ENCODE data around the gene SLC37A3.
"Not testable (repeated sequence)": the region's sequence is repeated elsewhere in the genome, so short reads cannot be mapped to it uniquely, and the experiment has no call there.

The SLC37A3 gene

GRCh38 chr7:140345426-140345825 lies 52.9 kb downstream of the SLC37A3 start:
- no peak for DNase-seq

DNA sequence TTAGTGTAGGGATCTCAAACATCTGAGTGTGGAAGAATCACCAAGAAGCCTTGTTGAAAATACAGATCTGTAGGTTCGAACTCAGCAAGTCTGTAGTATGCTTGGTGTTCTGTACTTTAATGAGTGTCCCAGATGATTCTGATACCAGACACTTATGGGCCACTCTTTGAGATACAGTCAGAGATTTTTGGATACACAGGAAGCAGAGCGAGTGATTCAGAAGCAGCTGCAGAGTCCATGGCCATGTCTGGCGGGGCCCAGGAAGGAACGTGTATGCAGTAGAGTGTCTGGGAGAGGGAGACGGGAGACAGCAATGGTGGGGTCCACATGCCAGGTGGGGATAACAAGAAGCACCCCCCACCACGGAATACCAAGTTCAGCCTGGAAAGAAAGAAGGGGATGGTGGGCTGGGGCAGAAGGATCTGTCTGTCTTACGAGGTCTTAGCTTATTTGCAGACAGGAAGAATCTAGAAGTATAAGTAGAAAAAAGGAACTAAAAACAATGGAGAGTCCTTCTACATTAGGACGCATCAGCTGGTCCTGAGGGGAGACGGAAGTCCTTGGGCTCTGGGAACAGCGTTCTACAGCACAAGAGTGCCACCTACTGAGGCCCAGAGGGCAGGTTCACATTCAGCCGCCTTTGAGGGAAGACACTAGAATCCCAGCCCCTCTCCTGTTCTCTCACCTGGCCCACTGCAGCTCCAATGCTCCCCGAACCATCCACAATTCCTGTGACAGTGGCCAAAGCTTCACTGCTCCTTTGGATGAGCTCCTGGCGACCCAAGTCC lies 55.4 kb downstream of the SLC37A3 start:
- DNase-seq, result peak; percentile 11

- DNase-seq, result not testable (repeated sequence)
Observed at GRCh38 chr7:140338959-140339358, 59.4 kb downstream of the SLC37A3 start.

DNA sequence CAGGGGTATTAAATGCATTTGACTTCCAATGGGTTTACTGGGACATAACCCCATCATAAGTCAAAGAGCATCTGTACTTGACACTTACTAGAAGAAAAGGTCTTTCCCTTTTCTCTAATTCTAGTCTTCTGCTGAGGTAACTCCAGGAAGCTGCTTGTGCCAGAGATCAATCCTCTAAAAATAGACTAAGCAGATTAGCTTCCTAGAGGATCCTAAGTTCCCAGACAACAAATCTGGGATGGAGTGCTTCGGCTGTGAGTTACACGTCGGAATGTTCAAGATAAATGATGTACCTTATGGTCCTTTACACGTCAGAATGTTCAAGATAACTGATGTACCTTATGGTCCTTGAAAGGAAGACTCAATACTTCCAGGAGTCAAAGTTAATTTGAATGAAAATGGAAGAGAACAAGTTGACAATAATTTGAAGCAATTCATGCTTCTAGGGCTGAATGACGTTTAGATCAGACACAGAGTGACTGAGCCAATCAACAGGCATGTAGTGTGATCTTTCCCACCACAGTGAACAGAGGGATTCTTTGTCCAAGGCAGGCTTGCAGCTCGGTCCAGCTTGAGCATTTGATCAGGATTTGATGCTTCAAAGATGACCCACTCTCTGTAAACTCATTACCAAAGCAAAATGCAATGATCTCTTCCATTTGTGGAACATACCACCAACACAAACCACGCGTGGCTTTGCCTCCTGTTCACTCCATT lies 63.8 kb downstream of the SLC37A3 start:
- DNase-seq, result no peak

- no peak for DNase-seq
Observed at GRCh38 chr7:140333686-140334085, 64.6 kb downstream of the SLC37A3 start.

DNA sequence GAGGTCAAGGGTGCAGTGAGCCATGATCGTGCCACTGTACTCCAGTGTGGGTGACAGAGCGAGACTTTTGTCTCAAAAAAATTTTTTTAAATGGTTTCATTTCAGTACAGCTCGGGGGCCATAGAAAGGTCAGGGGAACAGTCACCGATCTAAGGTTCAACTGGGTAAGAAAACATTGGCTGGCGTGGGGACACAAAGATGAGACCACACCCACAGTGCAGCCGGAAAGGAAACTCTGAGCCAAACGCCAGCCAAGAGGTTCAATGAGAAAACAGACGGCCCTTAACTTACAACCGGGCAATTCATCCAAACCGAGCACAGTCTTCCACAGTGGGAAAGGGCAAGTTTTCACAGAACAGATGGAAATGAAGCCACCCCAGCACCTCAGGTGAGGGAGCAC lies 65.1 kb downstream of the SLC37A3 start:
- DNase-seq, result no peak

- no peak for DNase-seq
Observed at GRCh38 chr7:140330595-140330994, 67.7 kb downstream of the SLC37A3 start.

DNA sequence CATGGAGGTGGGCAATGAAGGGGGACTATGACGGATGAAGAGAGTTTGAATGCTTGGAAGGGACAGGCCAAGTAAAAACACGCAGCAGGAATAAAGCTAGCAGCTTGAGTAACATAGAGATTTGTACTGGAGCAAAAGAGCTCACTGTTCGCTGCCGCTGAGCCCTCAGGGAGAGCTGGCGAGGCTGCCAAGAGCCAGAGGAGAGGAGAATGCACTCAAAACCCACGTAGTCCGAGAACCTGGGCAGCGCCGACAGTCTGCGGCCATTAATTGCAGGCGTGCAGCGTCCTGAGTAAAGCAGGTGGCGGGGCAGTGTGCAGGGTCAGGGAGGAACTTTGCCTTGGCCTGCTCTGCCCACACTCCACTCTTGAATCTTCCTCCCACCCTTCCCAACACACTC lies 68.2 kb downstream of the SLC37A3 start:
- no peak for DNase-seq

- no peak for DNase-seq
Observed at GRCh38 chr7:140327261-140327661, 71.1 kb downstream of the SLC37A3 start.

GRCh38 chr7:140326116-140326928 lies 72.0 kb downstream of the SLC37A3 start:
- peak; percentile 49 for DNase-seq

GRCh38 chr7:140325600-140325999 lies 72.7 kb downstream of the SLC37A3 start:
- DNase-seq, result no peak

GRCh38 chr7:140324714-140325113 lies 73.6 kb downstream of the SLC37A3 start:
- no peak for DNase-seq

DNA sequence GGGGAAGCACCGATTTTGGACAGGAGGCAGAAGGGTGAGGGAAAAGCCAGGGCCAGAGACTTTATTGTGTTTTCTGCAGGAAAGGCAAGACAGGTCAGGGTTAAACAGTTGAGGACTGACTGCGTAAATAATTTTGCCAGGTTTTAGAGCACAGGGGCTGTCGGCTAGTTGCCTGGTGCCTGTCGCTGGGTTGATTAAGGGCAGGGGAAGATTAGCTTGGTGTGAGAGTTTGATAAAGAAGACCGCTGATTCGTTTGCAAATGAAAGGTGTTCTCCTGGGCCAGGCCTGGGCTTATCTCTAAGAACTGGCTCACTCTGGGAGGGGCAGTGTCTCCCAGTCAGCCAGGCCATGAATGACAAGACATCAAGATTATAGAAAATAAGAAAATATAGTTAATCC lies 75.6 kb downstream of the SLC37A3 start:
- no peak for DNase-seq

GRCh38 chr7:140320078-140320477 lies 78.3 kb downstream of the SLC37A3 start:
- not testable (repeated sequence) for DNase-seq

DNA sequence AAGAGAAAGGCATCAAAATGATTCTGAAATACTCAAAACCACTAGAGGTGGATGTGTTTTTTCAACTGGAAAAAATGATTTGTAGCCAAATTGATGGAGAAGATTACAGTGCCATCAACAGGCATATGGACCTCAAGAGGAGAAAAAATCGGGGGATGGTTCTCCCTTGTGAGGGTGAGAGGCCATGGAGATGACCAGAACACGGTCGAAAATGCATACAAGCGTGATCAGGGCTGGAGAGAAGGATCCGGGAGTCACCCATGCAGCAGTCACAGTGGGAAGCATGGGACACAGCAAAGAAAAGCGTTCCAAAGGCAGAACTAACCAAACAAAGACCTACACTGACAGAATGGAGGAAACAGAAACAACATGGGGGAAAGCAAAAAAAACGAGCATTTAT lies 80.3 kb downstream of the SLC37A3 start:
- DNase-seq, result no peak

GRCh38 chr7:140317597-140317996 lies 80.7 kb downstream of the SLC37A3 start:
- no peak for DNase-seq

DNA sequence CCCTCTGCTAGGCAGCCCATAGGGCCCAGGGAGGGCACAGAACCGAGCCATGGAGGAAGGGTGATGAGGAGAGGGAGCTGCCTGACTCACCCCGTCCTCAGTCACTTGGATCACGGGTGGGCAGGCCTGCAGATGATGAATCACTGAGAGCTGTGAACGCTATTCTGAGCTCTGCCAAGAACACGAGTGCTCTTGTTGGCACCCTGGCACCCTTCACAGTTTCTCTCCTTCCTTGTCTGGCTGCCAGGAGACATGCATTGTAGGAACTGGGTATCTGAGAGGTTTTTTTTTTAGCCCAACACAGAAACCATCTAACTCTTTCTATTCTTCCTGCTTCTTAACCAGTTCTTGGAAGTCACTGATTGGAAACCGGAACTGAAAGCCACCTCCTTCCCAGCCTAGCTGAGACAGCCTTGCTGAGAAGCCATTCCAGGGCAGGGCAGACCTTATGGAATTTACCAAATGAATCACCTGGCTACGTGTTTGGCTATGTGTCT lies 82.1 kb downstream of the SLC37A3 start:
- peak; percentile 27 for DNase-seq

DNA sequence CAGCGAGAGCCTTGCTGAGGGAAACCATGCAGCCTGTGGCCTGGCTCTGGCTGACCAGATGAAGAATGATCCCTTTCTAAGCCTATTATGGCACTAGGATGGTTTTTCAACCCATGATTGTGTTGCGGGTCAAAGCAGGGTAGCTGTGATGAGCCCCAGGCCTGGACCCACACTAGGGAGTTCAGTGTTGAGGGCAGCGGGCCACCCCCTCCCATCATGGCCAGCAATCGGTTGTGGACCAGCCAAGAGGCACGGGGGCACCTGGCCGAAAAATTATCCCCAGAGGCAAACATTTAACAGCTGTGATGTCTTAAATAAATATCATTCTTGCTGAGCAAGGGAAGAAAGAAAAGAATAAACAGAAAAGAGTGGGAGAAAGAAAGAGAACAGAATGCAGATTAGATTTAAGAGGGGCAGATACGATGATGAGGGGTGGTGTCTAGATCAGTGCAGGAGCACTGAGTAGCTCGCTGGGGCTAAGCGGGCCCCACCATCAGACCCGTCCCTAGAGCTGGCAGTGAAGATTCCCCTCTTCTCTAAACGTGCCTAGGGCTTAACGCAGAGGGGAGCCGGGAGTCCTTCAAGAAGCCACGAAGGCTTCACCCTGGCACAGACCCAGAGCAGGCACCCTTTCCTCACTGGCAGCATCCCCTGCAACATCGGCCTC lies 82.7 kb downstream of the SLC37A3 start:
- no peak for DNase-seq

- DNase-seq, result no peak
Observed at GRCh38 chr7:140314573-140315480, 83.5 kb downstream of the SLC37A3 start.

DNA sequence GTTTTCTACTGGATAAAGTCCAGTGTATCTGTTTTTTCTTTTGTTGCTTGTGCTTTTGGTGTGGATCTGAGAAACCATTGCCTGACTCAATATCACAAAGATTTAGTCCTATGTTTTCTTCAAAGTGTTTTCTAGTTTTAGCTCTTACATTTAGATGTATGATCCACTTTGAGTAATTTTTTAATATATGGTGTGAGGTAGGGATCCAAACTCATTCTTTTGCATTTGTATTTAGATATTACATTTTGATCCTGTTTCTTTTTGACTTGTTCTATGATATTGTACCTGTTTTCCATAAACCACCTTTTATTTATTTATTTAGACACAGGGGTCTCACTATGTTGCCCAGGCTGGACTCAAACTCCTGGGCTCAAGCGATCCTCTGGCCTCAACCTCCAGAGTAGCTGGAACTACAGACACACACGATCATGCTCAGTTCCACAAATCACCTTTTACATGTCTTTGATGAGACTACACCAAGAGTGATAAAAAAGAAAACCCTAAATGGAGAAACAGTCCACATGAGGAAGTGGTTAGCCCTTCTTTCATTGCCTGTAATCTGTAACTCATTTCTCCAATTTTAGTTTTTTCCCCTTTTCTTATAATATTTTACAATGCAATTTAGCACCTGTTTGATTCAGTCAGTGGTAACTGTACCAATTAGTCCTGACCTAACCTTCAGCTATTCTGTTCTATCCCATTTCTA lies 86.0 kb downstream of the SLC37A3 start:
- DNase-seq, result no peak

DNA sequence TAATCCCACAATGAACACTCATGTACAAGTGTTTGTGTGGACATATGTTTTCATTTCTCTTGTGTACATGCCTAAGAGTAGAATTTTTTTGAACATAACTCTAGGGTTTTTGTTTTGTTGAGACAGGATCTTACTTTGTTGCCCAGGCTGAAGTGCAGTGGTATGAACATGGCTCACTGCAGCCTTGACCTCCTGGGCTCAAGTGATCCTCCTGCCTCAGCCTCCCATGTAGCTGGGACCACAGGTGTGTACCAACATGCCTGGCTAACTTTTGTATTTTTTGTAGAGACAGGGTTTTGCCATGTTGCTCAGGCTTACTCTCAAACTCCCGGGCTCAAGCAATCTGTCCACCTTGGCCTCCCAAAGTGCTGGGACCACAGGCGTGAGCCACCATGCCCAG lies 87.2 kb downstream of the SLC37A3 start:
- DNase-seq, result not testable (repeated sequence)
